HG02642 (cell line): Measurements from ENCODE around the gene ART1.
"Not testable (repeated sequence)": the region's sequence is repeated elsewhere in the genome, so short reads cannot be mapped to it uniquely, and the experiment has no call there.

Experiments
- ATAC-seq: cut with Tn5 transposase; IDR thresholded peaks from one replicate; pipeline ENCODE4 v1.9.1; 2021; ENCODE audit warnings: mild to moderate bottlenecking; ENCODE audit not compliant: unreplicated experiment, poor library complexity

The ART1 gene, protein sequence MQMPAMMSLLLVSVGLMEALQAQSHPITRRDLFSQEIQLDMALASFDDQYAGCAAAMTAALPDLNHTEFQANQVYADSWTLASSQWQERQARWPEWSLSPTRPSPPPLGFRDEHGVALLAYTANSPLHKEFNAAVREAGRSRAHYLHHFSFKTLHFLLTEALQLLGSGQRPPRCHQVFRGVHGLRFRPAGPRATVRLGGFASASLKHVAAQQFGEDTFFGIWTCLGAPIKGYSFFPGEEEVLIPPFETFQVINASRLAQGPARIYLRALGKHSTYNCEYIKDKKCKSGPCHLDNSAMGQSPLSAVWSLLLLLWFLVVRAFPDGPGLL

DNA sequence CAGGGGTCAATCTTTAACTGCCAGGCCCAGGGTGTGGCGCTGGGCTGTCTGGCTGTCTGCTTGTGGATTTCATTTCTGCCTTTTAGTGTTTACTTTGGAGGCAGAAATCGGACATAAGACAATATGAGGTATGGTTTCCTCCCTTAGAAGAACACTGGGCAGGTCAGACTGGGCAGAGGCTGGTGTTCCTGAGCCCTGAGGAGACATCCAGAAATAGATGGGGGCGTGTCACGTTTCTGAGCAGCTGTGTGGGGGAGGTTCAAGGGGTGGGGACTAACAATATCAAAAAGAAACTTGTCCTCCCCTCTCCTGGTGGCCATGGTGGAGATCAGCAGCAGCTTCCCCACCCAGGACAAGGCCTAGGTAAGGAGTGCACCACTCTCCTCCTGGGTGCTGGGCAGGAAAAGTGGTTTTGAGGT lies at the start of gene ART1:
Gene ART1, plus strand, starts transcription at position 312 of the 419 bp plus-strand sequence. CDS start 14,086 bp downstream, outside the sequence.
- no peak for ATAC-seq

DNA sequence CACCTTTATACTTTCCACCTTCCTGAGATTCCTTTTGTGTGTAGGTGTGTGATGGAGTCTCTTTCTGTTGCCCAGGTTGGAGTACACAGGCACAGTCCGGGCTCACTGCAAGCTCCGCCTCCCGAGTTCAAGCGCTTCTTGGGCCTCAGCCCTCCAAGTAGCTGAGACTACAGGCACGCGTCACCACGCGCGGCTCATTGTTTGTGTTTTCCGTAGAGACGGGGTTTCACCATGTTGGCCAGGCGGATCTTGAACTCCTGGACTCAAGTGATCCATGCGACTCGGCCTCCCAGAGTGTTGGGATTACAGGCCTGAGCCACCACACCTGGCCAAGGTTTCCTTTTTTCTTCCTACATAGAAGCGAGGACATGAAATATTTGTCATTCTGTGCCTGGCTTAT lies 47.2 kb upstream of the ART1 start:
- not testable (repeated sequence) for ATAC-seq

DNA sequence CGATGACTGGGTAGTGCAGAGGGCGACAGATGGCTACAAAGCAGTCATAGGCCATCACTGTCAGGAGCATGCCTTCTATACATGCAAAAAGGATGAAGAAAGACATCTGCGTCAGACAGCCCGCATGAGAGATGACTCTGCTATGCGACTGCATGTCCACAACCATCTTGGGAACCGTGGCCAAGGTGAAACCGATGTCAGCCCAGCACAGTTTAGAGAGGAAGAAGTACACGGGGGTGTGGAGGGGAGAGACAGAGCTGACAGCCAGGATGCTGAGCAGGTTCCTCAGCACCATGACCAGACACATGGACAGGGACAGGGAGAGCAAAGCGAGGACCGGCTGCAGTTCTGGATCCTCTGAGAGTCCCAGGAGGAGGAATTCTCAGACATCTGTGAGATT lies 44.7 kb upstream of the ART1 start:
- not testable (repeated sequence) for ATAC-seq

DNA sequence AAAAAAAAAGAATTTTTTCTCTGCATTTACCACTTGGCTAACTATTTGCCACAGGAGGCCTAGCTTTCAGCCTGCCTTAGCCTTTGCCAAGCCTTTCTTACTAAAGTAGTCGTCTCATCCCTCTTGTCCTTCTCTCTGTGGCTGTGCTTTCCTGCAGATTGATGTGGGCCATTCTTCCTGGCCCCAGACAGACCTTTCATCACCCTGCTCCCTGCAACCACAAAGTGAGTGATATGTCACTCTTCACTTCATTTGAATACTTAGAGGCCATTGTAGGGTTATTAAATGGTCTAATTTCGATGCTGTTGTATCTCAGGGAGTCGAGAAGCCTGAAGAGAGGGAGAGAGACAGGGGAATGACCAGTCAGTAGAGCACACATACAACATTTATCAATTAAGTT lies 40.8 kb upstream of the ART1 start:
- no peak for ATAC-seq

DNA sequence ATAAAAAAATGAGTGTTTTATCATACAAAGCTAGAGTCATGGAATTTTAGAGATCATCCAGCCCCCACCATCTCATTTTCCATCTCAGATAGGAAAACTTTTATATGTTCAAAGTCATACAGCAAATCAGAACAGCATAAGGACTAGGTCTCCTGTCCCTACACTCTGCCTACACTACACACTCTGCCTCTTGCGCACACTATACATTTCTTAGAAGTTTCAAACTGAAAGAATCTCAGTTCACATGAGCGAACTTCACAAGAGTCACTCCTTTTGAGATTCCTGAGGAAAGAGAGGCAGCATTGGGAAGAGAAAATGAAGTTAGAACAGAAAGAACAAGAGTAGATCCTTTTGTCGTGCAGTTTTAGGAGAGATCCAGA lies 39.7 kb upstream of the ART1 start:
- no peak for ATAC-seq

DNA sequence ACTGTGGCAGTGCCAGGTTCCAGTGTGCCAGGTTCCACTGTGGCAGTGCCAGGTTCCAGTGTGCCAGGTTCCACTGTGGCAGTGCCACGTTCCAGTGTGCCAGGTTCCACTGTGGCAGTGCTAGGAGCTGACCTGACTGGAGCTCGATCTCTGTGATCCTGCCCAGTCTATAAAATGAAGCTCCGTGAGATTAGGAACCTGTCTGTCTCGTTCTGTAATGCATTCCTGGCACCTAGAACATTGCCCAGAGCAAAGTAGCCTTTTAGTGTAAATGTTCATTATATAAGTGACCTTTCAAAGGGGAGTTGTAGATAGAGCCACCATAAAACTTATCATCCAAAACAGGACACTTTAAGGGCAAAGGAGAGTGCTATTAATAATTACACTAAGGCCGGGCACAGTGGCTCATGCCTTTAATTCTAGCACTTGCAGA lies 39.1 kb upstream of the ART1 start:
- ATAC-seq = no peak

DNA sequence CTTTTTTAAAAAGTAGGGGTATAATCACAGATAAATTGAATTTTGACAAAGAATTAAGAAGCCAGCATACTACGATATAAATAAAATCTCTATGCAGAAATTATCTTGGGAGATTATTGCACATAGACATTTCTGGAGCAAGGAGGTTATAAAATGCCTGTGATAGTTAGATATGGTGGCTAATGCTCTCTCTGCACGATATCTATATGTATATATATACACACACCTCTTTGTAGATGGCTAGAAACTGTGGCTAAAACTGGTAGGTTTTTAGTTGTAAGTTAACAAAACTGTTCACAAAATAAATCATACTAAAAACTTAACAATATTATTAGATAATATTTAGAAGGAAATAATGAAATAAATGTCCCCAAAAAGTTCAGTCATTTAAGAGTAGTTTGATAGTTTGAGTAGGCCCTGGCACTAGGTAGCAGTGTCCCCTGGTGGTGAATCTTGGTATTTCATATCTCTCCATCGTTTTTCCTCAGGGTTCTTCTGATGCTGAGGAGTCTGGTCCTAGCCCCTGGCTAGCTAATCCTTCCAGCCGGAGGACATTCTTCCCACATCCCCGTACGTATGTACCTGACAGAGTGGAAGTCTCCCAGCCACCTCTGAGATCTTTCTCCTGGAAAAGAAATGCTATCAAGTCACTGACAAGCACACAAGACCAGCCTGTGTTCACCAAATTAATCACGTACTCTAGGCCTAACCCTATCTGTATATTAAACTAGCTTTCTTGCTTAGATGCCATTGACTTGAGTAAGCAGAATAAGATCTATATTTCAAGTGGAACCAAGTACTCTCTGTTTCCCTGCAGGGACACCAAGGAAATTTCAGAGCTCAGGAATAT lies 35.3 kb upstream of the ART1 start:
- no peak for ATAC-seq

DNA sequence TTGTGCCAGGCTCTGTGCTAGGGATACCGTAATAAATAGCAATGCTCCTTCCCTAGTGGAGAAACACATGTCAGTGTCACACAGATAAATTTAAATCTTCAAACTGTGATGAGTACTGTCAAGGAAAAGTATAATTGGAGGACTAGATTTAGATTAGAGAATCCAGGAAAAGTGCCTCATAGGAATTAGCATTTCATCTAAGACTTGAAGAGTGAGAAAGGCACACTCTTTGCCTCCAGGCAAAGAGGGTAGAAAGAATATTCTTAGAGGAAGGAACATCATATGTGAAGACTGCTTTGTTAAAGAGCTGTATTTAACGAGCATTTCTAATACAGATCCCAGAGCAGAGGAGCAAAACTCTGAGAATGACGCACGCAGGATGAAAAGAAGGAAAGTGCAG lies 34.1 kb upstream of the ART1 start:
- ATAC-seq = no peak

DNA sequence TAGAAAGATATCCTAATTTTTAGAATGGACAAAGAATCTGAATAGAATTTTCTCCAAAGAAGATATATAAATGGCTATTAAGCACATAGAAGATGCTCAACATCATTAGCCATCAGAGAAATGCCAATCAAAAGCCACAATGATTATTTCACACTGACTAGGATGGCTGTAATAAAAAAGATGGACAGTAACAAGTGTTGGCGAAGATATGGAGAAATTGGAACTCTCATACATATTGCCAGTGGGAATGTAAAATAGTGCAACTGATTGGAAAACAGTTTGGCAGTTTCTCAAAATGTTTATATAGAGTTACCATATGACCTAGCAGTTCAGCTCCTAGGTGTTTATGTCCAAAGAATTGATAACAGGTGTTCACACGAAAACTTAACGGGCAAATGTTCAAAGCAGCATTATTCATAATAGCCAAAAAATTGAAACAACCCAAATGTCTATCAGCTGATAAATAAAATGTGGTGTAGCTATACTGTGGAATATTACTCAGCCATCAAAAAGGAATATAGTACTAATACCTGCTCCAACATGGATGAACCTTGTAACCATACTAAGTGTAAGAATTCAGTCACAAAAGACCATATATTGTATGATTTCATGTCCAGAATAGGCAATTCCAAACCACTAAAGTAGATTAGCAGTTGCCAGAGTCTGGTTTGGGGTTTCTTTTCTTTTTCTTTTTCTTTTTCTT lies 32.8 kb upstream of the ART1 start:
- no peak for ATAC-seq

DNA sequence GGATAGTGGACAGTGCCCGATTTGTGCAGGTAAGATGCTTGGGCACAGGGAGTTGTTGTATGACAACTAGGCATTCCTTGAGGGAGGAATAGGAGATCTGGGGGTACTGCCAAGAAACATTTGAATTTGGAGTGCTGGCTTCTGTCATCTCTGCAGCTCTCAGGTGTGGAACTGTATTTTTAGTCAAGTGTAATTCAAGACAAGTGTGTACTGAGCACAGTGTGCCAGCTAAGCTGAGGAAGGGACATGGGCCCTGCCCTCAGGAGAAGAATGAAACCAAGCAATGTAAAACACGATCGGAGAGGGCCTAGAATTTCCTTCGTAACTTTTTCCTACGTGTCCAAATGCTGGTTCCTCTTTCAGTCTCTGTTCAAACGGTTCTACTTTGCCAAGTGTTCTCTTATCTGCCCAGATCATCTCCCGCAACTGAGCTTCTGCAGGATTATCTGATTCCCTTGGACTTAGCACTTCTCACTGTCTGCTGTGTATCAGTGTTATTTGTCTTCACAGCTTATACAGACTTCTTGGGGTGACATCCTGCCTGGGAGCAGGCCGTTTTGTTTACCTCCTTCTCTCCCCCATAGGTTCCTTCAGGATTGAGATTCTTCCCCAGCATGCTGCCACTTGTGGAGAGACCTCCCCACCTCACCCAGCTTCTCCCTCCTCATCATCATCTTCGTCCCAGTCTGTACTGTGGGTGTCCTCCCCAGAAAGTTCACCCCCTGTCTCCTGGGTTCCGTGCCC lies 30.8 kb upstream of the ART1 start:
- ATAC-seq = peak; percentile 16

DNA sequence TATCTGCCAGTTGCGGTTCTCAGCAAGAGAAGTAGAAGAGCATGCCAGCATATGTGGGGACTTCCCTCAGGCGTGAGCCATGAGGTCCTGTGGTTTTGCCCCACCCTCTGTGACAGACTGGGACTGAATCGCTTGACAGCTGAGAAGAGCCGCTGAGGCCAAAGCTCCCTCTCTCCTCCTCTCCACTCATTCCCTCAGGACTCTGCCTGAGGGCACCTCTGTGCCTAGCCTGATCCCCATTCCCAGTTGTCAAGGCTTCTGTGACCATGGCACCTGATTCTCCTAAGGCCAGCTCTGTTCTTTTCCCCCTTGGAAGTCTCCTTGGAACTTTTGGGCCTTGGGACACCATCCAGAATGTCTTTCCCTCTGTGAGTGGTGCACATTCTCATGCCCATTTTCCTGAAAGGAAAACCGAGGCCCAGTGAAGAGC lies 30.2 kb upstream of the ART1 start:
- ATAC-seq = peak; percentile 74

DNA sequence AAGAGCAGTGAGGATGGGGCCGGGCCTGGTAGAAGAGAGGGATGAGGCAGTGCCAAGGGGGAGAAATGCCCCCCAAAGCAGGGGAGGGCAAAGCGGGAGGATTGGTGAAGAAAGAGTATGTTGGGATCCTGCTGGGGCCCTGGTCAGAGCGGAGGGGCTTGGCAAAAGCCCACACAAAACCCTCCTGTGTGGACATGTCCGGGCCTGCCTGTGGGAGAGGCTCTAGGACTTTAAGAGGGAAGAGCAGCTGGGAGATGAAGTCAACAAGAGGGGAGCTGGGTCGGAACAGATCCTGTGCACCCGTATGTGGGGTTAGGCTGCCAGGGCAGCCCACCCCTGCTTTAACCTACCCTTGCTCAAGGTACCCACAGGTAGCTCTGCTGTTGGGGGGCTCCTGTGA lies 28.9 kb upstream of the ART1 start:
- ATAC-seq = no peak

DNA sequence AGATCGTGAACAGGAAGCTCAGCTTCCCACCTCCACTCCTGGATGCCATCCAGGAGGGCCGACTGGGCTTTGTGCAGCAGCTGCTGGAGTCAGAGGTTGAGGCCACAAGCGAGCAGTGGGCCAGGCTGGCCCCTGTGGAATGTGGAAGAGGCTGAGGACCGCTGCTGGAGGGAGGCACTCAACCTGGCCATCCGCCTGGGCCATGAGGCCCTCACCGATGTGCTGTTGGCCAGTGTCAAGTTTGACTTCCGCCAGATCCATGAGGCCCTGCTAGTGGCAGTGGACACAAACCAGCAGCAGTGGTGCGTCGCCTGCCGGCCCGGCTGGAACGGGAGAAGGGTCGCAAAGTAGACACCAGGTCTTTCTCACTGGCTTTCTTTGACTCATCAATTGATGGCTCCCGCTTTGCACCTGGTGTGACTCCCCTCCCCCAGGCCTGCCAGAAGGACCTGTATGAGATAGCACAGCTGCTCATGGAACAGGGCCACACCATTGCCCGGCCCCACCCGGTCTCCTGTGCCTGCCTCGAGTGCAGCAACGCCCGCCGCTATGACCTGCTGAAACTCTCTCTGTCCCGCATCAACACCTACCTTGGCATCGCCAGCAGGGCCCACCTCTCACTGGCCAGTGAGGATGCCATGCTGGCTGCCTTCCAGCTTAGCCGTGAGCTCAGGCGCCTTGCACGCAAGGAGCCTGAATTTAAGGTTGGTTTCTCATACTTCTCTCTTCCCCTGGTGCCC lies 28.0 kb upstream of the ART1 start:
- ATAC-seq = no peak

DNA sequence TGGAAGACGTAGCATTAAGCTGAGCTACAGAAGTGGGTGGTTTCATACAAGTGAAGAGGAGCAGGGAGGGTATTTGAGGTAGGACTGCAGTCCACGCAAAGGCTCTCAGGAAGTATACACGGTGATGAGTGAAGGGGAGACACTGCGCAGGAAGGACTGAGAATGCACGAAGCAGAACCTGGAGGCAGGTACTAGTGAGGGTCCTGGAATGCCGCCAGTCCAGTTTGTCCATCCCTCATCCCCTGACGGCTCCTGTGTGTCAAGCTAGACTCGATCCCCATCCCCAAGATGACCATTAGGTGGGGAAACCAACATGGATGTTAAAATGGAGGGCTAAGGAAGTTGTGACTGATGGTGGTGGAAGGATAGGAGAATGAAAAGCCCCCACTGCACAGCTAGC lies 26.9 kb upstream of the ART1 start:
- no peak for ATAC-seq

DNA sequence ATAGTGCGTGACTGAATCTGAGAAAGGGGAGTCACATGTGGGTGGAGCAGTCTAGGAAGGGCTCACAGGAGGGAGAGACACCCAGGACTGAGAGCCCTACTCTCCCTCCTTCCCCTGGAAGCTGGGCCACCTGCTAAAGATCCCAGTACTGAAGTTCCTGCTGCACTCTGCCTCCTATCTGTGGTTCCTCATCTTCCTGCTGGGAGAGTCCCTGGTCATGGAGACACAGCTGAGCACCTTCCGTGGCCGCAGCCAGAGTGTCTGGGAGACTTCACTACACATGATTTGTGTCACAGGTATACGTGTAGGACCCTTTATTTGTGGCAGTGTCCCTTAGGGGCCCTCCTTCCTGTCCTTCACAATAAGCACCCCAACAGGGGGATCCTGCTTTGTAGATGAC lies 22.4 kb upstream of the ART1 start:
- no peak for ATAC-seq

DNA sequence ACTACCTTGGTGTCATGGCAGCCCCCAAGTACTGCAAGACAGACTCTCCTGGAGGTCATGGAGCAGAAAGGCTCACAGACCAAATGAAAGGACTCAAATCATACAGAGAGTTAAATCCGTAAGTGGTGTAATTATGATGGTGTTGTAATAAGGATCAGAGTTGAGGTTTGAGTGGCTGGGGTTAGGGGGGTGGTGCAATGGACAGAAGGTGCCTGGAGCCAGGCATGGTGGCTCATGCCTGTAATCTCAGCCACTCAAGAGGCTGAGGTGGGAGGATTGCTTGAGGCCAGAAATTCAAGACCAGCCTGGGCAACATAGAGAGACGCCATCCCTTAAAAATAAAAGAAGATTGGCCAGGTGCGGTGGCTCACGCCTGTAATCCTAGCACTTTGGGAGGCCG lies 21.8 kb upstream of the ART1 start:
- ATAC-seq = no peak

DNA sequence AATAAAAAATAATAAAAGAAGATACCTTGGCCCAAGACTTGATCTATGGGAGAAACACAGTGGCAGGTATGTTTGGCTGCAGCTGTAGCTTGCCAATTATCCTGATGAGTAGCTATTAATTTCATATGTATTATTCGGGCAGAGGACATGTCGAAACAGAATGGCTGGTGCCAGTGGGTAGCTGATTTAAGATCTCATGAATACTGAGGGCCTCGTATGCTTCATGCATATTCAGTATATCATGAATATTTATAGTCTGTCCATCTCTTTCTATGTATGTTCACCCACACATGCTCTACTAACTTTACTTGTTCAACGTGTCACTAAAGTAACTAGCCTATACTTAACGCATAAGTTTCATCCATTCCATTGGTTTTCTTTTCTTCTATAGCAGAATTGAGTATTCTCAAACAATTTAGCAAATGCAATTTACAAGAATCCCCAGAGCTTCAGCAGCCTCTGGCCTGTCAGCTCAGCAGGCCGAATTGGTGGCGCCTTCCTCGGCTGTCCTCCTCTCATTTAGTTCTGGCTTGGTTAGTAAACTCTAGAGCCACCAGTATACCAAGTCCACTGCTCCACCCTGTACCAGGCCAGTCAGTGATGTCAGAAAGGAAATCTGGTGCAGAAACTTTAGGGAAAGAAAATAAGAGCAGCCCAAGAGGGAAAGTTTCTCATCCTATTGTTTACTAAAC lies 21.0 kb upstream of the ART1 start:
- ATAC-seq = no peak

DNA sequence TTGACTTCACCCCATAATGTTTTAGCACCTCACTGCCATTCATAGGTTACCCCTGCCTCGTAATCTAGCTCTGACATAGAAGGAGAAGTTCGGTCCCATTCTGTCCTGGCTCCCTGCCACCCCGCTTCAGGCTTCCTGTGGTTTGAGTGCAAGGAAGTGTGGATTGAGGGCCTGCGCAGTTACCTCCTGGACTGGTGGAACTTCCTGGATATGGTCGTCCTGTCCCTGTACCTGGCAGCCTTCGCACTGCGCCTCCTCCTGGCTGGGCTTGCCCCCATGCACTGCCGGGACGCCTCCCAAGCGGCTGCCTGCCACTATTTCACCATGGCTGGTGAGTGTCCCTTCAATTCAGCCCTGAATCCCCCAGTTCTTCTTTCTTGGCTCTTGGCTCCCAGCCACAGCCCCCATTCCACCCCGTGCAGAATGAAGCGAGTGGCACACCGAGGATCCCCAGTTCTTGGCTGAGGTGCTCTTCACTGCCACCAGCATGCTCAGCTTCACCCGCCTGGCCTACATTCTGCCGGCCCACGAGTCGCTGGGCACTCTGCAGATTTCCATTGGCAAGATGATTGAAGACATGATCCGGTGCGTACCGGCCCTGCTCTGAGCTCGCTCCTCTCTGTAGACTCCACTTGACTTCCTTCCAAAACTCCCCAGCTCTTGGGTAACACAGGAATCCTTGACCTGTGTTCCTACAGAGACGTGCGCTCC lies 18.5 kb upstream of the ART1 start:
- ATAC-seq = no peak
